ENCODE results near the gene FBXO33.

FBXO33 gene

GRCh38 chr14:39432179-39432618 lies at the start of gene FBXO33:
Gene FBXO33, minus strand, starts transcription at chr14:39432433. Its CDS starts 271 bp downstream, at chr14:39432162.
- peak; percentile 97 for DNase-seq (ENCODE audit: low read depth)
- TF ChIP-seq CTCF (IDR thresholded peaks at IDR 0.05; ENCODE audit: insufficient read depth, low read depth, low read length, missing control alignments), result no peak
- H3K4me3 ChIP-seq (ENCODE audit: low read length), result peak within 1 kb of the TSS; percentile 85

- TF ChIP-seq CTCF (IDR thresholded peaks at IDR 0.05; ENCODE audit: insufficient read depth, low read depth, low read length, missing control alignments), result no peak
- no peak for DNase-seq (ENCODE audit: low read depth)
- H3K4me3 ChIP-seq (ENCODE audit: low read length), result no peak overlapping the region
These were observed 42.2 kb upstream of the FBXO33 start for GRCh38 chr14:39474416-39474911.

GRCh38 chr14:39472078-39472477 lies 39.8 kb upstream of the FBXO33 start:
- no peak overlapping the region for H3K4me3 ChIP-seq (ENCODE audit: low read length)
- no peak for DNase-seq (ENCODE audit: low read depth)
- no peak for TF ChIP-seq CTCF (IDR thresholded peaks at IDR 0.05; ENCODE audit: insufficient read depth, low read depth, low read length, missing control alignments)

GRCh38 chr14:39469094-39469710 lies 37.0 kb upstream of the FBXO33 start:
- H3K4me3 ChIP-seq (ENCODE audit: low read length), result no peak overlapping the region
- no peak for DNase-seq (ENCODE audit: low read depth)
- TF ChIP-seq CTCF (IDR thresholded peaks at IDR 0.05; ENCODE audit: insufficient read depth, low read depth, low read length, missing control alignments), result no peak

- TF ChIP-seq CTCF (IDR thresholded peaks at IDR 0.05; ENCODE audit: insufficient read depth, low read depth, low read length, missing control alignments), result peak; percentile 36
- peak; percentile 51 for DNase-seq (ENCODE audit: low read depth)
- no peak overlapping the region for H3K4me3 ChIP-seq (ENCODE audit: low read length)
These were observed 35.8 kb upstream of the FBXO33 start for GRCh38 chr14:39467889-39468524.

GRCh38 chr14:39459795-39460478 lies 27.7 kb upstream of the FBXO33 start:
- DNase-seq (ENCODE audit: low read depth), result no peak
- H3K4me3 ChIP-seq (ENCODE audit: low read length), result no peak overlapping the region
- TF ChIP-seq CTCF (IDR thresholded peaks at IDR 0.05; ENCODE audit: insufficient read depth, low read depth, low read length, missing control alignments), result no peak
